IMR-90 (cell line): ENCODE data around the gene TUB. TPM values are rescaled to one million over a fixed set of nuclear protein-coding genes. Genes with fewer than 3 reads are reported as not detected.

Experiments used
- ATAC-seq: fragments of 200-7000 bp; cut with Tn5 transposase; 2 replicates; pipeline ENCODE4 v1.9.1; 2020; ENCODE audit warnings: low read depth, mild to moderate bottlenecking, moderate library complexity
- BruUV-seq: library from RNA; stranded (reverse); fragments of 400-500 nt; replicated peaks from 2 replicates; lab custom pipeline; 2021; lab: Mats Ljungman, UMichigan
- CTCF ChIA-PET: fragments of 300-600 bp; formaldehyde crosslinking; extraction: SDS; loops from one replicate; lab custom pipeline; 2021; ENCODE audit warnings: antibody characterized with exemption; lab: Yijun Ruan, JAX
- POLR2A ChIA-PET: fragments of 300-600 bp; sonication (Branson Sonifier 250); formaldehyde crosslinking; loops from one replicate; lab custom pipeline; 2022; ENCODE audit warnings: antibody characterized with exemption; ENCODE audit not compliant: unreplicated experiment; lab: Charles Lee
- DNase-seq: peaks from one replicate; pipeline ENCODE4 v3.0.0; 2013
- H2AFZ ChIP-seq: replicated peaks from 2 replicates; pipeline ENCODE3; 2013; ENCODE audit warnings: low read length, mild to moderate bottlenecking; ENCODE audit not compliant: poor library complexity
- H2AK5ac ChIP-seq: 2 replicates; pipeline ENCODE4 v1.6.1; 2013; ENCODE audit warnings: low read depth, low read length, inconsistent platforms
- H2AK9ac ChIP-seq: replicated peaks from 2 replicates; pipeline ENCODE3; 2013; ENCODE audit warnings: mild to moderate bottlenecking, low read depth, low read length, moderate library complexity; ENCODE audit not compliant: poor library complexity
- H2BK120ac ChIP-seq: 2 replicates; pipeline ENCODE4 v1.6.1; 2013; ENCODE audit warnings: low read depth, low read length, inconsistent platforms
- H2BK15ac ChIP-seq: 3 replicates; pipeline ENCODE4 v1.6.1; 2013; ENCODE audit warnings: low read depth, low read length, inconsistent platforms
- H2BK20ac ChIP-seq: 2 replicates; pipeline ENCODE4 v1.6.1; 2013; ENCODE audit warnings: low read depth, mild to moderate bottlenecking, inconsistent platforms, low read length, moderate library complexity
- H2BK5ac ChIP-seq: 2 replicates; pipeline ENCODE4 v1.6.1; 2013; ENCODE audit warnings: mild to moderate bottlenecking, low read depth, low read length, inconsistent platforms; ENCODE audit not compliant: poor library complexity, severe bottlenecking
- H3K14ac ChIP-seq: replicated peaks from 2 replicates; pipeline ENCODE4 v1.6.1; 2013; ENCODE audit warnings: low read depth, low read length, inconsistent platforms
- H3K18ac ChIP-seq: 2 replicates; pipeline ENCODE4 v1.6.1; 2013; ENCODE audit warnings: low read depth, low read length, control low read depth
- H3K23ac ChIP-seq: 2 replicates; pipeline ENCODE4 v1.6.1; 2013; ENCODE audit warnings: low read depth, low read length, inconsistent platforms
- H3K27ac ChIP-seq: 2 replicates; pipeline ENCODE4 v1.5.1; 2013; ENCODE audit warnings: mild to moderate bottlenecking, control low read depth, low read length; ENCODE audit not compliant: insufficient read depth
- H3K27me3 ChIP-seq: 2 replicates; pipeline ENCODE4 v1.6.1; 2013; ENCODE audit warnings: low read length; ENCODE audit not compliant: control insufficient read depth, insufficient read depth
- H3K36me3 ChIP-seq: 2 replicates; pipeline ENCODE4 v1.6.1; 2013; ENCODE audit warnings: low read length, mixed read lengths; ENCODE audit not compliant: control insufficient read depth, insufficient read depth
- H3K4ac ChIP-seq: 2 replicates; pipeline ENCODE4 v1.6.1; 2013; ENCODE audit warnings: low read depth, low read length, inconsistent platforms
- H3K4me1 ChIP-seq: 2 replicates; pipeline ENCODE4 v1.6.1; 2013; ENCODE audit warnings: low read length, mixed read lengths; ENCODE audit not compliant: control insufficient read depth, insufficient read depth
- H3K4me2 ChIP-seq: 2 replicates; pipeline ENCODE4 v1.6.1; 2013; ENCODE audit warnings: low read depth, mild to moderate bottlenecking, control low read depth, low read length, moderate library complexity
- H3K4me3 ChIP-seq: 2 replicates; pipeline ENCODE4 v1.5.1; 2013; ENCODE audit warnings: low read depth, mild to moderate bottlenecking, control low read depth, low read length, moderate library complexity; ENCODE audit not compliant: insufficient read depth
- H3K56ac ChIP-seq: 2 replicates; pipeline ENCODE4 v1.6.1; 2013; ENCODE audit warnings: low read length, inconsistent platforms; ENCODE audit not compliant: insufficient read depth; ENCODE audit errors: extremely low read depth
- H3K79me1 ChIP-seq, 2 experiments: 2 replicates each; pipeline ENCODE4 v1.6.1; 2013; ENCODE audit warnings: low read length in 2 of 2, inconsistent platforms in 1 of 2, low read depth in 1 of 2
- H3K9ac ChIP-seq: 2 replicates; pipeline ENCODE4 v1.6.1; 2013; ENCODE audit warnings: low read depth, low read length, control low read depth
- H3K9me1 ChIP-seq: 2 replicates; pipeline ENCODE4 v1.6.1; 2013; ENCODE audit warnings: low read length, inconsistent platforms; ENCODE audit not compliant: insufficient read depth
- H3K9me3 ChIP-seq: 2 replicates; pipeline ENCODE4 v1.6.1; 2013; ENCODE audit warnings: low read length; ENCODE audit not compliant: control insufficient read depth, insufficient read depth
- H4K20me1 ChIP-seq: 2 replicates; pipeline ENCODE4 v1.6.1; 2013; ENCODE audit warnings: low read length, inconsistent platforms; ENCODE audit not compliant: insufficient read depth
- H4K5ac ChIP-seq: 2 replicates; pipeline ENCODE4 v1.6.1; 2013; ENCODE audit warnings: mild to moderate bottlenecking, low read depth, low read length, control low read depth
- H4K8ac ChIP-seq, 2 experiments: 2 replicates each; pipeline ENCODE4 v1.6.1; 2013; ENCODE audit warnings: low read depth in 2 of 2, low read length in 2 of 2, control low read depth in 1 of 2, inconsistent platforms in 1 of 2
- H4K91ac ChIP-seq: 2 replicates; pipeline ENCODE4 v1.6.1; 2013; ENCODE audit warnings: low read depth, low read length, inconsistent platforms; ENCODE audit not compliant: insufficient read depth
- CTCF ChIP-seq: conservative IDR thresholded peaks from 2 replicates; pipeline ENCODE4 v1.5.1; 2012; ENCODE audit warnings: mild to moderate bottlenecking, low read depth, low read length, improper control_type of control experiment
- FOS ChIP-seq: fragments of 150-350 bp; IDR thresholded peaks from 2 replicates; pipeline ENCODE4 v1.6.1; 2016; ENCODE audit warnings: low read depth, low read length
- MAZ ChIP-seq: IDR thresholded peaks from 2 replicates; pipeline ENCODE4 v1.6.1; 2012; ENCODE audit warnings: low read depth, mild to moderate bottlenecking, low read length, improper control_type of control experiment, moderate library complexity, borderline replicate concordance
- NFE2L2 ChIP-seq: fragments of 150-350 bp; IDR thresholded peaks from 2 replicates; pipeline ENCODE4 v1.6.1; 2016; ENCODE audit warnings: low read depth, mild to moderate bottlenecking, low read length
- POLR2A ChIP-seq: IDR thresholded peaks from 2 replicates; pipeline ENCODE4 v1.6.1; 2012; ENCODE audit warnings: mild to moderate bottlenecking, low read depth, low read length
- RFX5 ChIP-seq: IDR thresholded peaks from 2 replicates; pipeline ENCODE4 v1.8.0; 2012; ENCODE audit warnings: low read depth, mild to moderate bottlenecking, low read length, moderate library complexity
- USF2 ChIP-seq: fragments of 150-350 bp; IDR thresholded peaks from 2 replicates; pipeline ENCODE4 v1.6.1; 2017; ENCODE audit warnings: mild to moderate bottlenecking, antibody characterized with exemption, low read length, low read depth
- WGBS, 2 experiments: methylation state at CpG; one replicate each; pipeline versions ENCODE4 v1.1.5 to v1.1.7; 2013; ENCODE audit warnings: missing lambda C conversion rate in 2 of 2; ENCODE audit not compliant: insufficient read length in 1 of 2; ENCODE audit errors: extremely low coverage in 2 of 2; 5-methylcytosine and 5-hydroxymethylcytosine counted together
- dilution Hi-C: fragments of 300-500 bp; cut with HindIII; formaldehyde crosslinking; loops from one replicate; pipeline ENCODE4 v1.14.3; 2018; ENCODE audit warnings: low sequenced_read_pairs; ENCODE audit not compliant: unreplicated experiment
- in situ Hi-C: fragments of 300-500 bp; cut with MboI; formaldehyde crosslinking; loops from 3 replicates; pipeline ENCODE4 v1.14.3; 2019; ENCODE audit warnings: low sequenced_read_pairs, inconsistent platforms, mixed read lengths
- intact Hi-C: fragments of 100-400 bp; cut with micrococcal nuclease; formaldehyde crosslinking; loops from 2 replicates; pipeline ENCODE4 v1.10.0; 2022
- polyA plus RNA-seq, 3 experiments: library from polyadenylated mRNA; depleted of rRNA; stranded (reverse); fragments of >200 nt; gene quantifications; 2 replicates each; pipeline ENCODE4 v1.2.3, GENCODE V29; 2012; ENCODE audit warnings: low replicate concordance in 1 of 3
- total RNA-seq: library from RNA; depleted of rRNA; stranded (reverse); fragments of >200 nt; gene quantifications from 2 replicates; pipeline ENCODE4 v1.2.3, GENCODE V29; 2012

The TUB gene
- total and polyA plus RNA-seq, 2 of the 4 experiments (the other 2 are of a cell fraction): 11.8 to 12.9 TPM

GRCh38 chr11:8071616-8072581, 9.1 kb upstream of the TUB start:
- no peaks in the 10 kb centered on the region for H3K79me1 ChIP-seq
- H3K27ac ChIP-seq: no peak overlapping the region
- TF ChIP-seq NFE2L2 (no peak), MAZ (no peak), CTCF (no peak), FOS (no peak), USF2 (no peak), POLR2A (no peak), RFX5 (no peak)
- no peak overlapping the region for H4K8ac ChIP-seq
- H4K5ac ChIP-seq: no peak overlapping the region
- no peak overlapping the region for H2AK5ac ChIP-seq
- peaks cover 6% of the 10 kb centered on the region for H4K20me1 ChIP-seq
- no peaks in the 10 kb centered on the region for H3K36me3 ChIP-seq
- H2BK5ac ChIP-seq: no peak overlapping the region
- ATAC-seq (no peak), DNase-seq (no peak)
- H3K27me3 ChIP-seq: peaks cover 12% of the 10 kb centered on the region; the same call in 1 of the 2 replicates
- no peak overlapping the region for H2AK9ac ChIP-seq
- ChIA-PET CTCF (interaction anchor here (1.7 kb wide), 1 partner anchor 39 kb away, joined by 6 read pairs; no protein-coding TSS in a partner anchor), POLR2A (no interaction called here)
- H4K91ac ChIP-seq: no peak overlapping the region
- no peak overlapping the region for H3K4ac ChIP-seq
- no peak overlapping the region for H3K4me3 ChIP-seq
- no peaks in the 10 kb centered on the region for H3K9me3 ChIP-seq
- intact Hi-C loops (no loop called here), dilution Hi-C loops (no loop called here), in situ Hi-C loops (no loop called here)
- H3K9ac ChIP-seq: no peak overlapping the region
- H3K56ac ChIP-seq: no peak overlapping the region
- H2BK20ac ChIP-seq: no peak overlapping the region
- no peak overlapping the region for H3K18ac ChIP-seq
- no peak overlapping the region for H3K23ac ChIP-seq
- H3K9me1 ChIP-seq: peaks cover 10% of the 10 kb centered on the region
- no peak overlapping the region for H3K4me2 ChIP-seq
- no peak overlapping the region for H3K14ac ChIP-seq
- no peak overlapping the region for H2BK15ac ChIP-seq
- peaks cover 12% of the 10 kb centered on the region for H3K4me1 ChIP-seq
- BruUV-seq: no TSS peak
- 81% methylated on average over 4 of the region's 18 CpGs; no CpG with 5 or more reads in 1 of the 2 experiments for WGBS, 2 experiments
- H2BK120ac ChIP-seq: no peak overlapping the region
- no peak overlapping the region for H2AFZ ChIP-seq
